ENCODE data around the gene SDR39U1.

DNA sequence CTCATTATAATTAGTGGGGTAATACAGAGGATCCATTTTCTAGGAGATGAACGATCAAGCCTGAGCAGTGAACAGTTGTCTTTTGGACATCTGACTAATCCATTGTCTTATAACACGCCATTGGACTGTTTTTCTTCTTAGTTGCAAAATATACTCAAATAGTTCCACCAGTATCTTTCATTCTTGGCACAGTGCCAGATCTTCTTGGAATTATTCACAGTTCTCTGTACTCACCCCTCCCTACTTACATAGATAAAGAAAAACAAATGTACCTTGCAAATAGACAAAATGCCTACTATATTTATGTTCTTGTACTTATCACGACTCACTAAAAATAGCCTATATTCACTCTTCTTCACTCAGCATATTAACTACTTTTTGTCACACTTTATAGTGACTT is 16.9 kb downstream of the SDR39U1 start:
- TF ChIP-seq POLR2A (IDR thresholded peaks at IDR 0.05) = no peak
- TF ChIP-seq, protein P1, sequence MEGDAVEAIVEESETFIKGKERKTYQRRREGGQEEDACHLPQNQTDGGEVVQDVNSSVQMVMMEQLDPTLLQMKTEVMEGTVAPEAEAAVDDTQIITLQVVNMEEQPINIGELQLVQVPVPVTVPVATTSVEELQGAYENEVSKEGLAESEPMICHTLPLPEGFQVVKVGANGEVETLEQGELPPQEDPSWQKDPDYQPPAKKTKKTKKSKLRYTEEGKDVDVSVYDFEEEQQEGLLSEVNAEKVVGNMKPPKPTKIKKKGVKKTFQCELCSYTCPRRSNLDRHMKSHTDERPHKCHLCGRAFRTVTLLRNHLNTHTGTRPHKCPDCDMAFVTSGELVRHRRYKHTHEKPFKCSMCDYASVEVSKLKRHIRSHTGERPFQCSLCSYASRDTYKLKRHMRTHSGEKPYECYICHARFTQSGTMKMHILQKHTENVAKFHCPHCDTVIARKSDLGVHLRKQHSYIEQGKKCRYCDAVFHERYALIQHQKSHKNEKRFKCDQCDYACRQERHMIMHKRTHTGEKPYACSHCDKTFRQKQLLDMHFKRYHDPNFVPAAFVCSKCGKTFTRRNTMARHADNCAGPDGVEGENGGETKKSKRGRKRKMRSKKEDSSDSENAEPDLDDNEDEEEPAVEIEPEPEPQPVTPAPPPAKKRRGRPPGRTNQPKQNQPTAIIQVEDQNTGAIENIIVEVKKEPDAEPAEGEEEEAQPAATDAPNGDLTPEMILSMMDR (IDR thresholded peaks at IDR 0.05) = no peak

Measured in lower leg skin (tissue), 3 donors.